H9 (cell line): Measurements from ENCODE around the gene BCO1. TPM values are rescaled to one million over a fixed set of nuclear protein-coding genes. Genes with fewer than 3 reads are reported as not detected.

Experiments
- DNase-seq: peaks from one replicate; pipeline ENCODE4 v3.0.0-alpha.2; 2017
- H2AFZ ChIP-seq: one replicate; pipeline ENCODE4 v1.6.1; 2013; ENCODE audit warnings: mild to moderate bottlenecking, low read length, control low read depth, moderate library complexity
- H2AK5ac ChIP-seq: 2 replicates; pipeline ENCODE4 v1.6.1; 2013; ENCODE audit warnings: low read length, control low read depth, mixed read lengths; ENCODE audit not compliant: insufficient read length
- H2BK120ac ChIP-seq: one replicate; pipeline ENCODE4 v1.6.1; 2013; ENCODE audit warnings: low read depth, mild to moderate bottlenecking, low read length, control low read depth, inconsistent platforms; ENCODE audit not compliant: poor library complexity, severe bottlenecking
- H2BK12ac ChIP-seq: 2 replicates; pipeline ENCODE4 v1.6.1; 2013; ENCODE audit warnings: low read length, control low read depth, mixed read lengths, low read depth; ENCODE audit not compliant: insufficient read length
- H2BK15ac ChIP-seq: 2 replicates; pipeline ENCODE4 v1.6.1; 2013; ENCODE audit warnings: low read depth, low read length, control low read depth
- H2BK20ac ChIP-seq: one replicate; pipeline ENCODE4 v1.6.1; 2013; ENCODE audit warnings: low read depth, mild to moderate bottlenecking, low read length, control low read depth, inconsistent platforms; ENCODE audit not compliant: poor library complexity, severe bottlenecking
- H2BK5ac ChIP-seq: 2 replicates; pipeline ENCODE4 v1.6.1; 2013; ENCODE audit warnings: low read length, control low read depth, mixed read lengths; ENCODE audit not compliant: insufficient read length
- H3K14ac ChIP-seq: 2 replicates; pipeline ENCODE4 v1.6.1; 2013; ENCODE audit warnings: low read length, control low read depth; ENCODE audit not compliant: insufficient read depth
- H3K18ac ChIP-seq: 2 replicates; pipeline ENCODE4 v1.6.1; 2013; ENCODE audit warnings: low read depth, mild to moderate bottlenecking, mixed read lengths, low read length, control low read depth; ENCODE audit not compliant: insufficient read length
- H3K23ac ChIP-seq: 2 replicates; pipeline ENCODE4 v1.6.1; 2013; ENCODE audit warnings: low read length, control low read depth, mixed read lengths, low read depth; ENCODE audit not compliant: insufficient read length
- H3K23me2 ChIP-seq: 2 replicates; pipeline ENCODE4 v1.6.1; 2013; ENCODE audit warnings: low read depth, mild to moderate bottlenecking, mixed read lengths, low read length, control low read depth; ENCODE audit not compliant: insufficient read length, poor library complexity, severe bottlenecking
- H3K27ac ChIP-seq: 2 replicates; pipeline ENCODE4 v1.5.1; 2013; ENCODE audit warnings: low read length, control low read depth, mixed read lengths, low read depth; ENCODE audit not compliant: insufficient read length
- H3K27me3 ChIP-seq: 2 replicates; pipeline ENCODE4 v1.6.1; 2013; ENCODE audit warnings: low read length, control low read depth, inconsistent platforms; ENCODE audit not compliant: insufficient read depth
- H3K4ac ChIP-seq: 2 replicates; pipeline ENCODE4 v1.6.1; 2013; ENCODE audit warnings: low read depth, mild to moderate bottlenecking, control low read depth, inconsistent platforms, low read length, moderate library complexity
- H3K4me1 ChIP-seq: 2 replicates; pipeline ENCODE4 v1.6.1; 2013; ENCODE audit warnings: low read length, control low read depth, inconsistent platforms; ENCODE audit not compliant: insufficient read depth
- H3K4me2 ChIP-seq: 2 replicates; pipeline ENCODE4 v1.6.1; 2013; ENCODE audit warnings: low read length, control low read depth, mixed read lengths; ENCODE audit not compliant: insufficient read length, insufficient read depth
- H3K56ac ChIP-seq: 2 replicates; pipeline ENCODE4 v1.6.1; 2013; ENCODE audit warnings: low read depth, mild to moderate bottlenecking, mixed read lengths, low read length, control low read depth; ENCODE audit not compliant: insufficient read length
- H3K79me1 ChIP-seq: 2 replicates; pipeline ENCODE4 v1.6.1; 2013; ENCODE audit warnings: low read depth, mild to moderate bottlenecking, moderate library complexity, low read length, control low read depth, inconsistent platforms; ENCODE audit not compliant: insufficient read depth, poor library complexity, severe bottlenecking
- H3K79me2 ChIP-seq: 2 replicates; pipeline ENCODE4 v1.6.1; 2013; ENCODE audit warnings: low read length, control low read depth, inconsistent platforms; ENCODE audit not compliant: insufficient read depth
- H3K9ac ChIP-seq: 2 replicates; pipeline ENCODE4 v1.6.1; 2013; ENCODE audit warnings: low read length, control low read depth, mixed read lengths; ENCODE audit not compliant: insufficient read length; ENCODE audit errors: extremely low read depth
- H3K9me3 ChIP-seq: one replicate; pipeline ENCODE4 v1.6.1; 2013; ENCODE audit warnings: low read depth, low read length, inconsistent platforms; ENCODE audit not compliant: control insufficient read depth
- H3T11ph ChIP-seq: one replicate; pipeline ENCODE4 v1.6.1; 2013; ENCODE audit warnings: mild to moderate bottlenecking, low read length, control low read depth, inconsistent platforms
- H4K20me1 ChIP-seq: one replicate; pipeline ENCODE4 v1.6.1; 2013; ENCODE audit not compliant: control insufficient read depth, insufficient read length, insufficient read depth
- H4K5ac ChIP-seq: 2 replicates; pipeline ENCODE4 v1.6.1; 2013; ENCODE audit warnings: low read depth, mild to moderate bottlenecking, mixed read lengths, low read length, control low read depth; ENCODE audit not compliant: insufficient read length
- H4K8ac ChIP-seq: replicated peaks from 2 replicates; pipeline ENCODE4 v1.6.1; 2013; ENCODE audit warnings: low read length, control low read depth, mixed read lengths, low read depth; ENCODE audit not compliant: insufficient read length
- H4K91ac ChIP-seq: 2 replicates; pipeline ENCODE4 v1.6.1; 2013; ENCODE audit warnings: low read depth, mild to moderate bottlenecking, moderate library complexity, mixed read lengths, low read length, control low read depth; ENCODE audit not compliant: insufficient read length
- H3K27ac Mint-ChIP-seq, 3 experiments: 2 replicates in 2 of 3; 3 replicates in 1 of 3; pipeline ENCODE4 v1.8.0; 2020 to 2021; ENCODE audit warnings: mixed read lengths in 3 of 3, mild to moderate bottlenecking in 1 of 3, moderate library complexity in 1 of 3
- H3K27me3 Mint-ChIP-seq: 2 replicates; pipeline ENCODE4 v1.8.0; 2021; ENCODE audit warnings: low read depth, mild to moderate bottlenecking, moderate library complexity, mixed read lengths
- H3K36me3 Mint-ChIP-seq, 3 experiments: 2 replicates in 2 of 3; 3 replicates in 1 of 3; pipeline ENCODE4 v1.8.0; 2020 to 2021; ENCODE audit warnings: low read depth in 3 of 3, mixed read lengths in 3 of 3; ENCODE audit not compliant: insufficient read depth in 1 of 3
- H3K4me1 Mint-ChIP-seq, 2 experiments: 2 replicates each; pipeline ENCODE4 v1.8.0; 2020; ENCODE audit warnings: mixed read lengths in 2 of 2
- H3K4me3 Mint-ChIP-seq, 2 experiments: 2 replicates in 1 of 2; 3 replicates in 1 of 2; pipeline ENCODE4 v1.8.0; 2020 to 2021; ENCODE audit warnings: mild to moderate bottlenecking in 2 of 2, mixed read lengths in 2 of 2, moderate library complexity in 1 of 2
- H3K9me3 Mint-ChIP-seq, 2 experiments: 2 replicates in 1 of 2; 3 replicates in 1 of 2; pipeline ENCODE4 v1.8.0; 2020; ENCODE audit warnings: mild to moderate bottlenecking in 2 of 2, mixed read lengths in 2 of 2, moderate library complexity in 1 of 2
- WGBS: extraction: QIAGEN DNeasy Blood & Tissue Kit; methylation state at CpG from one replicate; pipeline ENCODE4 v1.1.7; 2013; ENCODE audit warnings: missing lambda C conversion rate, low lambda C conversion rate, mixed read lengths; ENCODE audit not compliant: insufficient read length; ENCODE audit errors: extremely low coverage; 5-methylcytosine and 5-hydroxymethylcytosine counted together
- total RNA-seq: library from RNA; stranded (reverse); gene quantifications from 2 replicates; pipeline ENCODE4 v1.2.1, GENCODE V29; 2021
- TF ChIP-seq, protein P1 (sequence below): fragments of 200-600 bp; sonication (generic); conservative IDR thresholded peaks from 3 replicates; pipeline ENCODE4 v1.8.0; 2021; ENCODE audit warnings: antibody characterized with exemption, mild to moderate bottlenecking

Gene BCO1
- total RNA-seq, 1 experiment from 2014 or later: not detected

DNA sequence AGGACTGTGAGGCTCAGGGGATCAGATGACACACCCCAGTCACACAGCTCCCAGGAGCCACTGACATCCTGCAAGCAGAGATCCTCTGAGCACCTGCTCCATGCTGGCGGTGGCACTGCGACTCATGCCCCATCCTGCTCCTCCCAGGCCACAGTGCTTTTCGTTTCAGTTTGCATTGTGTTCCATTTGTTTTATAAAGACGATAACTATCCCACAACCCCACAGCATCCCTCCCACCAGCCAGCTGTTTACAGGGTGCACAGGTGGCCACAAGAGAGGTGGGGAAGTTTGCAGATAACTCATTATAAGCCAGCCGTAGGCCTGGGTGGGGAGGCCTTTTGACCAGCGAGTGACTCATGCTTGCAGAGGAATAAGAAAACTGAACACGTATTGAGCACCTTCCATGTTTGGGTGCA lies 28.2 kb downstream of the BCO1 start:
- H3K27me3 ChIP-seq: no peaks in the 10 kb centered on the region
- no peak overlapping the region for H3K18ac ChIP-seq
- no peaks in the 10 kb centered on the region for H3K4me1 ChIP-seq
- no peak overlapping the region for H3T11ph ChIP-seq
- H2BK20ac ChIP-seq: no peak overlapping the region
- no CpG with 5 or more reads among the region's 7 CpGs for WGBS
- H2BK5ac ChIP-seq: no peak overlapping the region
- no peak overlapping the region for H2AK5ac ChIP-seq
- no peak overlapping the region for H4K91ac ChIP-seq
- H3K4me3 Mint-ChIP-seq: no peak overlapping the region
- peaks cover 2% of the 10 kb centered on the region; the same call in 1 of the 2 replicates for H3K27me3 Mint-ChIP-seq
- no peak overlapping the region for H3K14ac ChIP-seq
- TF ChIP-seq, protein P1, sequence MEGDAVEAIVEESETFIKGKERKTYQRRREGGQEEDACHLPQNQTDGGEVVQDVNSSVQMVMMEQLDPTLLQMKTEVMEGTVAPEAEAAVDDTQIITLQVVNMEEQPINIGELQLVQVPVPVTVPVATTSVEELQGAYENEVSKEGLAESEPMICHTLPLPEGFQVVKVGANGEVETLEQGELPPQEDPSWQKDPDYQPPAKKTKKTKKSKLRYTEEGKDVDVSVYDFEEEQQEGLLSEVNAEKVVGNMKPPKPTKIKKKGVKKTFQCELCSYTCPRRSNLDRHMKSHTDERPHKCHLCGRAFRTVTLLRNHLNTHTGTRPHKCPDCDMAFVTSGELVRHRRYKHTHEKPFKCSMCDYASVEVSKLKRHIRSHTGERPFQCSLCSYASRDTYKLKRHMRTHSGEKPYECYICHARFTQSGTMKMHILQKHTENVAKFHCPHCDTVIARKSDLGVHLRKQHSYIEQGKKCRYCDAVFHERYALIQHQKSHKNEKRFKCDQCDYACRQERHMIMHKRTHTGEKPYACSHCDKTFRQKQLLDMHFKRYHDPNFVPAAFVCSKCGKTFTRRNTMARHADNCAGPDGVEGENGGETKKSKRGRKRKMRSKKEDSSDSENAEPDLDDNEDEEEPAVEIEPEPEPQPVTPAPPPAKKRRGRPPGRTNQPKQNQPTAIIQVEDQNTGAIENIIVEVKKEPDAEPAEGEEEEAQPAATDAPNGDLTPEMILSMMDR: no peak
- H2AFZ ChIP-seq: no peak overlapping the region
- no peaks in the 10 kb centered on the region; a peak in 1 of 5 replicates for H3K9me3 Mint-ChIP-seq
- no peak overlapping the region for H4K8ac ChIP-seq
- no peak overlapping the region for H3K27ac ChIP-seq
- DNase-seq: no peak
- H3K9me3 ChIP-seq: no peaks in the 10 kb centered on the region
- H3K9ac ChIP-seq: no peak overlapping the region
- no peaks in the 10 kb centered on the region for H4K20me1 ChIP-seq
- H2BK12ac ChIP-seq: no peak overlapping the region
- peak overlapping the region in 1 of 3 experiments; percentile 74; a peak in 1 of 7 replicates for H3K27ac Mint-ChIP-seq
- no peak overlapping the region for H2BK120ac ChIP-seq
- no peak overlapping the region for H3K4me2 ChIP-seq
- no peaks in the 10 kb centered on the region; a peak in 1 of 7 replicates for H3K36me3 Mint-ChIP-seq
- no peak overlapping the region for H2BK15ac ChIP-seq
- H4K5ac ChIP-seq: no peak overlapping the region
- no peaks in the 10 kb centered on the region for H3K4me1 Mint-ChIP-seq
- no peaks in the 10 kb centered on the region for H3K79me2 ChIP-seq
- no peak overlapping the region for H3K23ac ChIP-seq
- H3K79me1 ChIP-seq: no peaks in the 10 kb centered on the region
- H3K4ac ChIP-seq: no peak overlapping the region
- no peaks in the 10 kb centered on the region for H3K23me2 ChIP-seq
- no peak overlapping the region for H3K56ac ChIP-seq
